COLO668 (cell line): Measurements from ENCODE around the gene PGRMC2.

Source experiments
- DNase-seq: peaks from one replicate; lab custom pipeline; 2025; ENCODE audit not compliant: unreplicated experiment; lab: John Stamatoyannopoulos, UW

PGRMC2 gene, protein sequence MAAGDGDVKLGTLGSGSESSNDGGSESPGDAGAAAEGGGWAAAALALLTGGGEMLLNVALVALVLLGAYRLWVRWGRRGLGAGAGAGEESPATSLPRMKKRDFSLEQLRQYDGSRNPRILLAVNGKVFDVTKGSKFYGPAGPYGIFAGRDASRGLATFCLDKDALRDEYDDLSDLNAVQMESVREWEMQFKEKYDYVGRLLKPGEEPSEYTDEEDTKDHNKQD

DNA sequence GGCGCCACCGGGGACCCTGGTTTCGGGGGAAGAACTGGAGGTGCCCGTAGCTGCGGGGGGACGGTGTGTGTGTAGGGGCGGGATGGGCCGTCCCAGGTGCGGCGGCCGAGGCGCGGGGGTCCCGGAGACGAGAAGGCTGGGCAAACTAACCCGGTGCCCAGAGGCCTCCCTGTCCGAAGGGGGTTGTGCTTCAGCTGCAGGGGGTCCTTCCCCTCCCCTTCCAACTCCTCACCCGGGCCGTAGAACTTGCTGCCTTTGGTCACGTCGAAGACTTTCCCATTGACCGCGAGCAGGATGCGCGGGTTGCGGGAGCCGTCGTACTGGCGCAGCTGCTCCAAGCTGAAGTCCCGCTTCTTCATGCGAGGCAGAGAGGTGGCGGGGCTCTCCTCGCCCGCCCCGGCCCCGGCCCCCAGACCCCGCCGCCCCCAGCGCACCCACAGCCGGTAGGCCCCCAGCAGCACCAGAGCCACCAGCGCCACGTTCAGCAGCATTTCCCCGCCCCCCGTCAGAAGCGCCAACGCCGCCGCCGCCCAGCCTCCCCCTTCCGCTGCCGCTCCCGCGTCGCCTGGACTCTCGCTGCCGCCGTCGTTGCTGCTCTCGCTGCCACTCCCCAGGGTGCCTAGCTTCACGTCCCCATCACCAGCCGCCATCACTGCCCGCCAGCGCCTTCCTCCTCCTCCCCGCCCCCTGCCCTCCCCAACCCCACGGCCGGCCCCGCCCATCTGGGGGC, at the start of gene PGRMC2:
TSS of gene PGRMC2 (minus strand) at position 673 of the 730 bp plus-strand sequence. CDS start at position 650, 23 bp downstream.
- peak; percentile 62 for DNase-seq

DNA sequence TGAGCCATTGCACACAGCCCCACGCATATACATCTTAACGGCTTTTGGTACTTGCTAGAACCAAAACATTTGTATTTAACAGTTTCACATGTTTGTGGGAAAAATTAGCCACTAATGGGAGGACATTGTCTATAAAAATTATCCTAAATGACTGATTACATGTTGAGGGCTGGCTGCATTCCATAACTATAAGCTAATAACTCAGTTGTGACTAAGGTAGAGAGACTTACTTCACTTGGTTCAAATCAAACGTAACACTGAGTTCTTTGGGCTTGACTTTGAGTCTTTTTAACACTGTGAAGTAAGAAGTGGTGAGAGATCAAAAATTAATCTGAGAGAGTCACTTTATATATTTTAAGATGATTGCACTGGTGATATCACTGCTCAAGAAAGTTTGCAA, 47.9 kb upstream of the PGRMC2 start:
- DNase-seq: no peak

DNA sequence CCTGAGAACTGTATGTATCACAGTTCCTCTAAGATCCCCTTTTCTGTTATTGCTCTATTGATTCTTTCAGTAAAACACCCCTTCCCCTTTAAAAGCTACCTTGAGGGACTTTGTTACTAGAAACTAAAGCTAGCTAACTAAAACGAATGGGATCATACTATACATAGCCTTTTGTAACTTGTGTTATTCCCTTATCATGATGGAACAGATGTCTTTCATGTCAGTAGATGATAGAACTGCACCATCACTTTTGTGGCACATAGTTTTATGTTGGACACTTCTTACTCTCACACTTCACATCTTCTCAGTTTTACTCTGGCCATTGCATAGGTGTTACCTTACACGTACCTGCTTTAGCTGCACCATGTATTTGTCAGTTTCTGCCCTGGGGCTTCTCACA, 46.6 kb upstream of the PGRMC2 start:
- DNase-seq: no peak

DNA sequence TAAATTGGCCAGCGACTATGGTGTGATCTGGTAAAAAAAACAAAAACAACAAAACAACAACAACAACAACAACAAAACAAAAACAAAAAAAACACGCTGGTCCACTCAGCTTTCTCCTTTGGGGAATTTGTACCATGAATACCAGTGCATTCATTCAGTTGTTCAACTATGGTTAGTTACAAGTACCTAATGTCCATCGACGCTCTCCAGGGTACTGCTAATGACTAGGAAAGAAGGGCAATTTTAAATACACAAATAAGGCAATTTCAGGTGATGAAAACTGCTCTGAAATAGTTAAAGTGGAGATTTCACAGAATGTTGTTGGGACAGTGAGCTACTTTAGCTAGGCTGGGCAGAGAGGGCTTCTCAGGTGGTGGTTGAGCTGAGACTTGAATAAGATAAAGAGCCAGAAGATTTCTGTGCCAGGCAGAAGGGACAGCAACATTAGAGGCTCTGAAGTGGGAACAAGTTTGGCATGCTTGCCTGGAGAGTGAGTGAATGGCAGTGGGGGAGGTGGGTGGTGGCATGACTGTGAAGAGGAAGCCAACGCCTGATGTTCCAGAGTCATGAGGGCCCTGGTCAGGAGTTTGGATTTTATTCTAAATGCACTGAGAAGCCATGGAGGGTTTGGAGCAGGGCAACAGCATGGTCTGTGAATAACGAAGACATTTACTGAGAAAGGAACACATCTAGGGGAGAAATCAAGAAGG, 45.9 kb upstream of the PGRMC2 start:
- no peak for DNase-seq

DNA sequence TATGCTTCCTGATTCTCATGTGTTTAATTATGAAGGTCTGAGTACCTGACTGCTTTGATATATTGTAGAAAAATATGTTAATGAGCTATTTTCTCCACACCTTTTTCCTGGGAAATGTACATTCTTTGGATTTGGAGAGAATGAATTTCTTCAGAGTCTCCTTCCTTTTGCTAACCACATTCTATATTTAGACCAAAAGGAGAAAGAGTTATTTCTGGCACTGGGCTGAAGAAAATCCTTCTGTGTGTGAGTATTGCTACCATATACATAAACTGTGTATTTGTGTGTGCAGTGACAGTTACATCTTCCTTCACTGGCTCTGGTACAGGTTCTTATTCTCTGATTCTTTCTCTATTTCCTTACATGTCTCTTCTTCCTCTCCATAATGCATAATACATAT, 44.5 kb upstream of the PGRMC2 start:
- DNase-seq: no peak

DNA sequence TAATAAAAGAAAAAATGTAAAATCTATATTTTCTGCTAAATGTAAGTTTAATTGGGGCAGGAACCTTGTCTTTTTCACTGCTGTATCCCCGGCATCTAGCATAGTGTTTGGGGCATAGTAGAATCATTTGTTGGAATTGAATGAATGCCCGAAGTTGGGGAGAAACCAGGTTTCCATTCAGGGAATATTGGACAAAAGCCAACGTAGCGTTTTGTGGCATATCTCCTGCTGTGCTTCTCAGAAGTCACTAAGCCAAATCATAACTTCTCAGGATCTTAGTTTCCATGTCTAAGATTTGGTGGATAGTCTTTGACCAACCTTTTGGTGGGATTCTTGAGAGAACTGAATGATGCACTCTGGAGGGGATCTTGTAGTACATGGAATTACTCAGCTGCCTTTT, 42.0 kb upstream of the PGRMC2 start:
- no peak for DNase-seq

DNA sequence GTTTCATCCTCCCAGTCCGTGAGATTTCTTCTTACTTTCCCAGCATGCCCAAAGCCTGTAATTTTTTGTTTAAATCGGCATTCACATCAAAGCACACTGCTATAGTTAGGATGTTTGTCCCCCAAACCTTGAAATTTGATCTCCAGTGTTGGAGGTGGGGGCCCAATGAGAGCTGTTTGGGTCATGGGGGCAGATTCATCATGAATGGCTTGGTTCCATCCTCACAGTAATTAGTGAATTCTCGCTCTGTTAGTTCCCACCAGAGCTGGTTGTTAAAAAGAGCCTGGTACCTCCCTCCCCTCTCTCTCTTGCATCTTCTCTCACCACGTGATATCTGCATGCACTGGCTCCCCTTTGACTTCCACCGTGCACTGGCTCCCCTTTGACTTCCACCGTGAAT, 40.5 kb upstream of the PGRMC2 start:
- DNase-seq: no peak

DNA sequence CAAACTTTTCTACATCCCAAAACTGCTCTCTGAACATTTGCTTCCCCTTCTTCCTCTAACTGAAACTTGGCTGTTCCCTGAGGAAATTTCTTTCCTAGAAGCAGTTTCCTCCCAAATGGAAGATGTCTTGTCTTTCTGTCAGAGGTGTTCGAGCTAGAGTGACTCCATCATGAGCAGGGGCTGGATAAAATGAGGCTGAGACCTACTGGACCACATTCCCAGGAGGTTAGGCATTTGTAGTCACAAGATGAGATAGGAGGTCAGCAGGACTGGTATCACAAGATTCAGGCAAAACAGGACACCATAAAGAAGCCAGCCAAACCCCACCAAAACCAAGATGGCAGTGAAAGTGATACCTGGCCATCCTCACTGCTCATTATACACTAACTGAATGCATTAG, 35.8 kb upstream of the PGRMC2 start:
- DNase-seq: no peak

DNA sequence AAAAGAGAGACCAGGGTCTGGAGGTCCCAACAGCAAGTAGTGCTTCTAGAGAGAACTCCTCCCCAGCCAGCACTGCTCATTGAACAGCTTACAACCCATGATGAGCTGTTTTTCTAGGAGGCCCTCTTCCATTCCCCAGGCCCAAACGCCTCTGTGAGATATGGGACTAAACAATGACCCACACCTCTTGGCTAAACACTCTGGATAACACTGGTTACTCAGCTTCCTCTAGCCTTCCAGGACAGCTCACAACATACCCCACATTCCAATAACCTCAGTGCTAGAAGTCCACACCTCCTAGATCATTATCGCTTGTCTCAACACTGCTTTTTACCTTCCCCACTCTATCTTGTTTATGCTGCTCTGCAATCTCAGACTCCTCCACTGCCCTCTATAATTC, 35.4 kb upstream of the PGRMC2 start:
- no peak for DNase-seq

DNA sequence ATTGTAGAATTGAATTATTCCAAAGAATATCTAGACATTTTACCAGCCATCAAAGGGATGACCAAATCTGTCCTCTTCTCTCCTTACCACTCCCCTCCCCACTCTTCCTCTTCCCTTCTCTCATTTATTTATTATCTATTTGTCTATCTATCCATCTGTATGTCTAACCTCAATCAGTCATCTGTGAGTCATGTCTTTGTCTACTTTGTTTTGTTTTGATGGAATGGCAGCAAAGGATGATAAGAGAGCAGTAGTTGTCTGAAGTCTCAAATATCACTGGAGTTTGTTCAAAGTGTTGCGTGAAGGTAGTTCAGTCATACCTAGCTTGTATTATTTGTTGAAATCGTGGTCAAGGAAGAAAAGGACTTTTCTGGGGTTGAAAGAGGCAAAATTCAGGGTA, 34.7 kb upstream of the PGRMC2 start:
- DNase-seq: no peak

DNA sequence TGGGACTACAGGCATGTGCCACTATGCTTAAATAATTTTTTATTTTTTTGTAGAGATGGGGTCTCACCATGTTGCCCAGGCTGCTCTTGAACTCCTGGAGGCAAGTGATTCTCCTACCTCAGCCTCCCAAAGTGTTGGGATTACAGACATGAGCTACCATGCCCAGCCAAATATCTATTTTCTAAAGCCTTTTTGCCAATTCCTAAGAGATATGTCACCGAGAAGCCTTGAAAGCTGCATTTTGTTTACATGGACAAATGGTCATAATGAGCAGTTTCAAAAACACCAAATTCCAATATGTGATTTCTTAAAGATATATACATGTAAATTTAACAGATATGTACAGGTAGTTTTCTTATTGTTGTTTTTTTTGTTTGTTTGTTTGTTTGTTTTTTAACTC, 33.0 kb upstream of the PGRMC2 start:
- no peak for DNase-seq

DNA sequence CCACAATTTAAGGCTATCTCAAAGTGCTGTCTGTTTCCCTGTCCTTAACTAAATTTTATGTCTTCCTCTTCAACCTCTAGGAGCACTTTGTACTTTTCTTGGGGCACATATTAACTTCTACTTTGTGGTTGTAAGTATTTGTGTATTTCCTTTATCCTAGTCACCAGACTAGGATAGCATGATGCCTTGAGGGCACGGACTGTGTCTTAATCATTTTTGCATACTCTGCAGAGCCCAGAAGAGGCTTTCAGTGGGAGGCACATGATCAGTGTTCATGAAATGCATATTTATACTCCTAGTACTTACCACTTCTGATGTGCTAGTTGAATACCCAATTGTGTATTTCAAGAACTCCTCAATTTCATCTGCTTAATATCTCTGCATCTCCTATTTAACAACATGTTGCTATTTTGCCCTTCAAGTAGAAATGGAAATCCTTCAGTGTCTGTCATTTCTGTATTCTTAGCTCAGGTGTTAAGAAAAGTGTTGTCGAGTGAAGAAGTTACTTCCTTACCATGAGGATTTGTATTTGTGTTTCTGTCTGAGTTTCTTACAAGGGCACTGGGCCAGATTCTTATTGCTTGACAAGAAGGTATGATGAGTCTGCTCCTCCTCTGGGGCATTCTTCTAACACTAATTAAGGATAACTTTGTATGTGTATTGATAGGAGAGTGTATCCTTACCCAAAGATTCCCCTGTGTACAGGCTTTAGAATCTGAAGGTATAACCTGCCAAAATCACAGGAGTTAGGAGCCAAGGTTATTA, 28.3 kb upstream of the PGRMC2 start:
- no peak for DNase-seq

DNA sequence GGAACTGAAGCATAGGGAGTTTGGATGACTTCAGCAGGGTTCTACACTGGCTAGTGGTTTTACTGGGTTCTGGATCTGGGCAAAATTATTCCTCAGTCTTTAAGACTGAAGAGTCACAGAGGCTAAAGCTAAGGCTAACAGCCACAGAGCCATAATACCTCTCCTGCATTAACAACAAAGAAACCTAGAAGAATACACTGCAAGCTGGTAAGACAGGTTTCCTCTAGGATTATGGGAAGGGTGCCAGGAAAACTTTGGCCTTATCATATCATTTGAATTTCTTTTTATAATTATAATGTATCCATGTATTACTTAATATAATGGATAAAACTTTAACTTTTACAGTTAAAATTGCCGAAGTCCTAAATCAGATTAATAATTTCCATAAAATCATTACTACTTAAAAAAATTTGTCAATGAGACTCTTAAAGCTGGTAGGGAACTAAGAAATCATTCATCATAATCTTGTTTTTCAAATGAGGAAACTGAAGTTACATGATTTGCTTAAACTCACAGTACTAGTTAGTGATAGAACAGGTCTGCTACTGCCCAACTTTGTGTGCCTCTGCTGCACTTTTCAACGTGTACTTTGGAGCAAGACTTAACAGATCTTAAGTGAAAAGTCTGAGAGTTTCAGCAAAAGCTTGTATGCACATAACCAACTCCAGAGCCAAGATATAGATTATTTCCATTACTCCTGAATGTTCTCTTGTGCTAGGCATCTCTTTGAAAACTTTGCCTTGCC, 24.2 kb upstream of the PGRMC2 start:
- DNase-seq: no peak

DNA sequence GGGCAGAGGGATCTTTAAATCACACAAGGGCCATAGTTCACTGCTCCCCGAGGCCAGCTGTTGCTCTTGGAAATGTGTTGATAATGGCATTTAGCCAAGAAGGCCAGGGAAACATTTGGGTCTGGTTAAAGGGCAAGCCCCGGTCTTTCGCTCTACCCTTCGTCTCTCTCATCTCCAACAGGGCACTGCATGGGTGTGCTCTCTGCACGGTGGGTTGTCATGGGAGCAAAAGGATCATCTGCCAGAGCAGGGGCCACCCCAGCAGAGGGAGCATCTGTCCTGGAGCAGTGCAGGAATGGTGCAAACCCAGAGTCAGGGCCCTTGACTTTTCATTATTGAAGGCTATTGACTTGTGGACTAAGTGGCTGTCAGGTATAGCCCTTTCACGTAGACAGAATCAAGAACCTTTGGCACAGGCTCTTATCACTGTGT, 22.7 kb upstream of the PGRMC2 start:
- DNase-seq: peak; percentile 79

DNA sequence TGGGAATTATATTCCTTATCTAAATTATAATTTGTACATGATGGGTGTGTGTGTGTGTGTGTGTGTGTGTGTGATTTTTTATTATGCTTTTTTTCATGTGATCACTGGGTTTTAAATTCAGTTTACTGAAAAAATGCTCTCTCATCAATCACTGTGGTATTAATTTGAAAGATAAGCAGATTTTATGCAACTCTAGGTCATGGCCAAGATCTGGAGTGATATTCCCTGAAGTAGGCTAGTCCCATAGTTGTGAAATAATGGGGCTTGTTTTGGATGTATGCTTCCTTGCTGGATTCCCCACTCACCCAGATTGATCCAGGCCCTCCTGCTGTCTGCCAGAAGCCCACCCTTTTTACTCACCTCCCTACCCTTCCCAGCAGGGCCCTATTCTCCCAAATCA, 22.0 kb upstream of the PGRMC2 start:
- no peak for DNase-seq

DNA sequence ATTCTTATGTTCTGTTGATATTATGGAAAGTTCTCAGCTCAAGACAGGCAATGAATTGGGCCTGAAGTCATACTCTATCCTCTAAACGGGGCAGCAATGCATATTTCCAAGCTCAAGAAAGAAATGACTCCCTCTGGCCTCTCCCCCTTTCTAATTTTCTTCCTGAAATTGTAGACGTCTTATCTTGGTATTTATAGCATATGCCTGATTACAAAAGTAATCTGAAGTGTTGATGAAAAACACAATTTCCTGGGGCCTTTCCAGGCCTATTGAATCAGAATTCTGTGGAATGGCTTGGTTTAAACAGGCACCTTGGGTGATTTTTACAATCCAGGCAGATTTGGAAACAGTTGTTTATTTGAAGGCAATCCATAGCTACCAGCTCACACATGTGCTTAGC, 21.4 kb upstream of the PGRMC2 start:
- no peak for DNase-seq

DNA sequence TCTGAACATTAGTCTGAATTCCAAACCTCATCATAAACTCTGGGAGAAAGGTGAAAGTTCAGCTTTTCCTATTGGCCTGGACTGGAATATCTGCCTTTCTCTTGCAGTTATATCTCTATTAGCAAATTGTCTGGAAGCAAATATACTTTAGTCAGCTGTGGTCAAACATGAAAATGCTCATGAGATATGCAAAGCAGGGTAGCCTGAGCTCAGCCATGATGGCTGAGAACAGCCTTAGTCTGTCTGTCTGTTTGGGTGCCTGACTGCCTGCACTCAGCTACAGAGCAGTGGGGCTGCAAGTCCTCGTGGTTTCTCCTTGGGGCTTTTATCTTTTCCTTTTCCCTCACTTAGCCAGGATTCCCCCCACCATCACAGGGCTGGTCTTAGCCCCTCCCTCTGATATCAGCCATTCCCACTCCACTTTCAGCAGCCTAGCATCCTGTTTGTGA, 19.5 kb upstream of the PGRMC2 start:
- DNase-seq: no peak

DNA sequence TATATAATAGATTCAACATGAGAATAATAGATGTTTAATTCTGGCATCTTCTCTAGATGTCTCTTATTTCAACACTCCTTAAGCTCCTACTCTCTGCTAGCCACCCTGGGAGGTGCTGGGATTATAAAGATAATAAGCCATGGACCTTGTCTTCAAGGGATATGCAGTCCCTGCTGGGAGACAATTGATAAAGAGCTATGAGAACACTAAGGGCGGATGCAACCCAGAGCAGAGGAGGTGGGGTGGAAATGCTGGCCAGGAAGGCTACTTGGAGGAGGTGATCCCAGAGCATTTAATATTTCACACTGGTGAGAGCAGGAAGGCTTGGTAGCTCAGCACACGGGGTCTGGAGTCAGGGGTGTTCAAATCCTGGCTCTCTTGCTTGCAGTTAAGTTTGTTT, 18.3 kb upstream of the PGRMC2 start:
- DNase-seq: no peak

DNA sequence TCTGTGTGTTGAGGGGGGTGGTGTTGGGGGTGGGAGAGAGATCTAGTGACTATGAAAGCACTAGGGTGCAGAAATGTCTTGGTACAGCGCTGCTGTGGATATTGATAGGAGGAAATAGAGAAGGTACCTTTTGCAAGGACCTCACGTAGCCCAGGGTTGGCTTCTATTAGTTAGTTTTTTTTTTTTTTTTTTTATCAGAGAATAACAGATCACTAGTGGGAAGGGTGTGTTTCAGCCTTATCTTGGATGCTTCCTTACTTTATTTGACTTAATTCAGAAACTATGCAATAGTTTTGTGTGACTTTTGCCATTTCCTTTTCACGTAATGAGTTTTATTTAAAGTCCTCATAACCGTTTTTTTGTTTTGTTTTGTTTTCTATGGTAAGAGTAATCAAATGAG, 16.4 kb upstream of the PGRMC2 start:
- no peak for DNase-seq

DNA sequence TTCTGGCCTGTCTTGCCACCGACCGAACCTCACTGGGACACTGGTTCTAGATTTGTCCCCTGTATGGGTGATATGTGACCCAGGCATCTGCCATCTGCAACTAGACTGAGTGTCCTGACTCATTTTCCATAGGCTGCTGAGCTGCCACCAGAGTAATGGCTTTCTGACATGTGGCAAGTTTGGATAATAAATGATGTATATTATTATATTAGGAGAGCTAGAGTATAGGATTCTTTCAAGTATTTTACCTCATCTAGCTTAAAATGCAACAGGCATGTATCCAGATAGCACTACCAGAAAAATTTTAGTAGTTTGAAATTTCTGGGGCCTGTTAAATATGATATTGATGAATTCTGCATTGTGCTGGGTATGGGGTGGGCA, 15.8 kb upstream of the PGRMC2 start:
- DNase-seq: no peak

DNA sequence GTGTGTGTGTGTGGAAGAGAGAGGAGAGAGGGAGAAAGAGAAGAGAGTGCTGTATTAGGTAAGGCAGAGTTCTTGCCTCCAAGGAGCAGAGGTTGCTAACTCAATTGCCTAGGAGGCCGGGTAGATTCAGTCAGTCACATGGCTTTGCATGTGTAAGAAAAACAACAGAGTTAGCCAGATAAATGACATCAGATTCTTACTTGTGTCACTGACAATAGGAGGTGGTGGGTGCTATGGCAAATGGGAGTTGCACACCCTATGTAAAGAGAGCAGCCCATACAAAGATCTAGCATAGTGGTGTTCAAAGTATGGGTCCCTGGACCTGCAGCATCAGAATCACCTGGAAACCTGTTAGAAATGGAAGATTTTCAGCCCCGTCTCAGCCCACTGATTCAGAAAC, 14.4 kb upstream of the PGRMC2 start:
- DNase-seq: no peak
